ENCODE results near the gene ROGDI.
A peak's percentile ranks its signal among the peaks of the same experiment; 100 is the strongest.

Gene ROGDI

DNA sequence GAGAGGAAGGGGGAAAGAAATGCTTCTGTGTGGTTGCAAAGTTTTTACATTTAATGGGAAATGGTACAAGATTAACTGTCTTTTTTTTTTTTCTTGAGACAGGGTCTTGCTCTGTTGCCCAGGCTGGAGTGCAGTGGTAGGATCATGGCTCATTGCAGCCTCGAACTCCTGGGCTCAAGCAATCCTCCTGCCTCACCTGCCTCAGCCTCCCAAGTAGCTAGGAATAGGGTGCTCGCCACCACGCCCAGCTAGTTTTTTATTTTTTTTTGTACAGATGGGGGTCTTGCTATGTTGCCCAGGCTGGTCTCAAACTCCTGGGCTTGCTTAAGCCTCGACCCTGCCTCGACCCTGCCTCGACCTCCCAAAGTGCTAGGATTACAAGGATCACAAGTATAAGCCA is 3.8 kb upstream of the ROGDI start:
- DNase-seq (ENCODE audit: low read depth), result no peak
- no peak overlapping the region for H3K4me3 ChIP-seq (ENCODE audit: control insufficient read depth, low read depth, low read length)
- TF ChIP-seq CTCF (IDR thresholded peaks at IDR 0.05; ENCODE audit: control insufficient read depth, insufficient read depth, low read depth, low read length, missing control alignments), result no peak

GRCh38 chr16:4805231-4805630 is 2.8 kb upstream of the ROGDI start:
- no peak overlapping the region for H3K4me3 ChIP-seq (ENCODE audit: control insufficient read depth, low read depth, low read length)
- TF ChIP-seq CTCF (IDR thresholded peaks at IDR 0.05; ENCODE audit: control insufficient read depth, insufficient read depth, low read depth, low read length, missing control alignments), result no peak
- no peak for DNase-seq (ENCODE audit: low read depth)

DNA sequence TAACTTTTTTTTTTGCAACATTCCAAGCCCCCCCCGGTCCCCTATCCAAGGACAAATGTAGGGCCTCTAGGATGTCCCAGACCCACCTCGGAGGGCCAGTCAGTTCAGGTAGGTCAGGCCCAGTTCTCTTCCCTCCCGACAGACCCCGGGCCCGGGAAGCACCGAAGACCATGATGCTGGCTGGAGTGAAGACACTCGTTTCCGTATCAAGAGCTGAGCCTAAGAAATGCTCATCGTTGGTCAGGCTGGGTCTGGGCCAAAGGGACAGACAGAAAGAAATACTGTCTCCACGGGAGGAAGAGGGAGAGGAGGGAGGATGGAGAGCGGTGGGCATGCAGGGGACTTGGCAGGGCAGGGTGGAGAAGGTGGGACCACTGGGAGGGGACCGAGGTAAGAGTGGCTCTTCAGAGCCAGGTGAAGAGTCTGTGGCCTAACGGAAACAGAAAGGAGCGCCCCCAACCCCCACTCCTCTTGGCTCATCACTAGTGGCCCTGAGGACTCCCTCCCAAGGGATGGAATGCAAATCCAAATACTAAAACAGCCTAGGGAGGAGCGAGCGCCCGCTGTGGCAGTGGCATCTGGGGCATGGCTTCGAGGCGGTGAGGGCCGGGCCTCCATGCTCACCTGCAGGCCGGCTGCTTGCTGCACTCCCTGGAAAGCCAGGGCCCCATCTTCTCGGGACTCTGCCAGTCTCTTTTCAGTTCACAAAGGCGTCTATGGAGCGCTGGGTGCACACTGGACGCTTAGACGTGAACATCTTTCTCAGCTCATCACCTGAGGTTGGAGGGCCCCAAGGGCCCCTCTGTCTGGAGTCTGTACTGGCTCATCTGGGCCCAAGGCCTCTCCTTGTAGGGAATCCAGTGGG is 1.7 kb upstream of the ROGDI start:
- TF ChIP-seq CTCF (IDR thresholded peaks at IDR 0.05; ENCODE audit: control insufficient read depth, insufficient read depth, low read depth, low read length, missing control alignments), result no peak
- H3K4me3 ChIP-seq (ENCODE audit: control insufficient read depth, low read depth, low read length), result no peak overlapping the region
- DNase-seq (ENCODE audit: low read depth), result no peak

DNA sequence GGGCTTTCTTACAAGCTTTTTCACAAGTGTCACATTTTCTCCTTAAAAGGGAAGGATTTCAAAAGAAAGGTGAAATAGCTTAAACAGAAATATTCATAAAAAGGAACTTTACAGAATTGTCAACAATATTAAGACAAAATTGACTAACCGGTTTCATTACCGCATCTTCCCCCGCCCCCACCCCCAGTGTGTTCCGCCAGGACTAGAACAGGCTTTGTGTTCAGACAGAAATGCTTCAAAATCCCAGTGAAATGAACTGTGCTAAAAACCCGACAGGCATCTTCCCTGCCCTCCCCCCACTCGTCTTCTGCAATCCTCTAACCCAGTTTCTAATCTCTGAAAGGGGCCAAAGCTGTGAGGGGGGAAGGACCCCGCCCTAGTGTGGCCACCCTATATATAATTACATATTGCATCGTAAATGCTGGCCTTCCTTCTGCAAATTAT is 990 bp upstream of the ROGDI start:
- no peak overlapping the region for H3K4me3 ChIP-seq (ENCODE audit: control insufficient read depth, low read depth, low read length)
- DNase-seq (ENCODE audit: low read depth), result no peak
- no peak for TF ChIP-seq CTCF (IDR thresholded peaks at IDR 0.05; ENCODE audit: control insufficient read depth, insufficient read depth, low read depth, low read length, missing control alignments)

DNA sequence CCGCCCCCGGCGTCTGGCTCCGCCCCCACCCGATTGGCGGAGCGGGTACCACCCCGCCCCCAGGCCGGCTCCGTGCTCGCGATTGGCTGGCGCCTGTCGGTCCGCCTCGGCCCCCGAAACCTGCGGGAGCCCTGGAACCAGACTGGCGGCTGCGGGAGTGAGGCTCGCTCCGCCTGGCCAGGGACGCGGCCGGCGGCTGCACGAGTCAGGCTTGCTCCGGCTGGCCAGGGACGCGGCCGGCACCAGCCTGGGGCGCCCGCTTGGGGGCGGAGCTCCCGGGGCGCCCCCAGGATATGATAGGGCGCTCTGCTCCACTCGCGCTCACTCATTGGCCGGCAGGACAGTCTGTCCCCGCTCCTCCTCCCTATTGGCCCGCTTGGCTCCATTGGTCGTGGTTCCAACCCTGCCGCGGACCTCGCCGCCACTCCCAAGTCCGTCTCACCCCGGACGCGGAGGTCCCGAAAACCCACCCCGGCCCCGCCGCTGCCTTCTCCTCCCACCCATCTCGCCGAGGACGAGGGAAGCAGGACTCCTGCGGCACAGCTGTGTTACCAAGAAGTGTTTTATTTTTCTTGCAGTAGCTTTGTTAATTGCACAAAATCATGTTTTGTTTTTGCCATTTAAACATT is 340 bp upstream of the ROGDI start:
- no peak for TF ChIP-seq CTCF (IDR thresholded peaks at IDR 0.05; ENCODE audit: control insufficient read depth, insufficient read depth, low read depth, low read length, missing control alignments)
- H3K4me3 ChIP-seq (ENCODE audit: control insufficient read depth, low read depth, low read length), result peak overlapping the region; percentile 50
- peak; percentile 61 for DNase-seq (ENCODE audit: low read depth)

DNA sequence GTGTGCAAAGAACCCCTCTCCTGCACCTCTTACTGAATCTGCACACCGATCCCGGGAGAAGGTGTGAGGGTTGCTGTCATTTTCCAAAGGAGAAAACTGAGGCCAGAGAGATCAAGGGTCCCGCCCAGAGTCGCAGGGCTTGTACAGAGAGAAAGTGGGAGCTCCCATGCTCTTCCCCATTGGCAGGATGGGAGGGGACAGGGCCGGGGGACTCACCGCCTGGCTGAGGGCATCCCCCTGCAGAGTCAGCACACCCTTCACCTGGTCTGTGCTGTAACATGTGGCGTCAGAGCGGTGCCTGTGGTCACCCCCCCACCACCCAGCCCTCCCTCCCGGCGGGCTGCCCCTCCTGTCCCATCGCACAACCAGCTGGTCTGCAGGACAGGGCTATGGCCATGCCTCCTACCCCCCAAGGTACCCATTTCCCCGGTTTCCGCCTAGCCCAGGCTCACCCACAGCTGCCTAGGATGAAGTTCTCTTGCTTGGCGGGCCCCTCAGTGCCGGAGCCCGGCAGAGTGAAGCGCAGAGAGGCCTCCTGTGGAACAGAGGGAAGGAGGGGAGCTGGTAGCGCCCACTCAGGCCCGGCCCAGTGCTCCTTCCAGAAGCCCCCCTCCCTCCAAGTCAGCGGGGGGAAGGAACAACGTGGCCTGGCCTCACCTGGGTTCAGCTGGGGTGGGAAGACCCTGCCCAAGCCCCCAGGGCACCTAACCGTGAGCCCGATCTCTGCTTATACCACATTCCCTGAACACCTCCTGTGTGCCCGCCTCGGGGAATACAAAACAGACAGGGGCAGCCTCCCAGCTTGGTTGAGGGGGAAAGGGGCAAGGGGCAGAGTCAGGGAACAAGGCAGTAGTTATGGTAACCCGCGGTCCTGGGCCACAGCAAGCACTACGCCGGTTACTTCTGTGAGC is 1.1 kb downstream of the ROGDI start:
- DNase-seq (ENCODE audit: low read depth), result no peak
- TF ChIP-seq CTCF (IDR thresholded peaks at IDR 0.05; ENCODE audit: control insufficient read depth, insufficient read depth, low read depth, low read length, missing control alignments), result no peak
- peak overlapping the region; percentile 50 for H3K4me3 ChIP-seq (ENCODE audit: control insufficient read depth, low read depth, low read length)

All from AG09309 (cell line).